CD4-positive, alpha-beta T cell (primary cell): ENCODE data around the gene CD82. TPM values are rescaled to one million over a fixed set of nuclear protein-coding genes. Genes with fewer than 3 reads are reported as not detected.

Experiments
- ATAC-seq: fragments of 200-7000 bp; cut with Tn5 transposase; one replicate; pipeline ENCODE4 v1.10.0; 2022; ENCODE audit warnings: mild to moderate bottlenecking; ENCODE audit not compliant: poor library complexity
- CTCF ChIA-PET: fragments of 350-600 bp; sonication (Branson Sonifier 250); formaldehyde crosslinking; loops from one replicate; lab custom pipeline; 2021; ENCODE audit warnings: antibody characterized with exemption, inconsistent platforms; lab: Charles Lee
- POLR2A ChIA-PET: fragments of 350-600 bp; sonication (Branson Sonifier 250); formaldehyde crosslinking; loops from one replicate; lab custom pipeline; 2021; ENCODE audit warnings: antibody characterized with exemption, inconsistent platforms; lab: Charles Lee
- DNase-seq, 14 experiments: peaks; one replicate each; pipeline ENCODE4 v3.0.0-alpha.2; 2013 to 2020; ENCODE audit warnings: mixed read lengths in 2 of 14
- H3K27ac ChIP-seq, 2 donors: one replicate each; pipeline versions ENCODE4 v1.5.1 to v1.7.0; 2013; ENCODE audit warnings: low read length in 2 of 2, low read depth in 1 of 2, mild to moderate bottlenecking in 1 of 2
- H3K27me3 ChIP-seq, 2 experiments: 1 replicate in 1 of 2; 2 replicates in 1 of 2; pipeline versions ENCODE4 v1.6.1 to v1.7.0; 2013; ENCODE audit warnings: low read length in 2 of 2, control low read depth in 1 of 2, mild to moderate bottlenecking in 1 of 2, moderate library complexity in 1 of 2; ENCODE audit not compliant: insufficient read depth in 2 of 2, control insufficient read depth in 1 of 2
- H3K36me3 ChIP-seq: one replicate; pipeline ENCODE4 v1.6.1; 2013; ENCODE audit warnings: low read length, control low read depth; ENCODE audit not compliant: insufficient read depth
- H3K4me1 ChIP-seq: one replicate; pipeline ENCODE4 v1.6.1; 2013; ENCODE audit warnings: low read length, control low read depth; ENCODE audit not compliant: insufficient read depth
- H3K4me3 ChIP-seq: one replicate; pipeline ENCODE4 v1.5.1; 2013; ENCODE audit warnings: mild to moderate bottlenecking, low read length, moderate library complexity
- H3K9me3 ChIP-seq, 2 experiments: 1 replicate in 1 of 2; 2 replicates in 1 of 2; pipeline versions ENCODE4 v1.6.1 to v1.7.0; 2013; ENCODE audit warnings: low read length in 2 of 2, mild to moderate bottlenecking in 2 of 2, control low read depth in 1 of 2, moderate library complexity in 1 of 2; ENCODE audit not compliant: control insufficient read depth in 1 of 2, insufficient read depth in 1 of 2
- H3K27ac Mint-ChIP-seq: one replicate; pipeline ENCODE4 v1.8.0; 2020; ENCODE audit warnings: mixed read lengths
- H3K27me3 Mint-ChIP-seq: one replicate; pipeline ENCODE4 v1.8.0; 2021; ENCODE audit warnings: mixed read lengths
- H3K36me3 Mint-ChIP-seq: one replicate; pipeline ENCODE4 v1.8.0; 2021; ENCODE audit warnings: low read depth, mixed read lengths
- H3K4me1 Mint-ChIP-seq: one replicate; pipeline ENCODE4 v1.8.0; 2021; ENCODE audit warnings: low read depth, mixed read lengths
- H3K4me3 Mint-ChIP-seq: one replicate; pipeline ENCODE4 v1.8.0; 2020; ENCODE audit warnings: mild to moderate bottlenecking, mixed read lengths
- H3K9me3 Mint-ChIP-seq: one replicate; pipeline ENCODE4 v1.8.0; 2020; ENCODE audit warnings: mixed read lengths
- intact Hi-C, 2 experiments: fragments of 100-400 bp; cut with DNase I in 1 of 2; cut with micrococcal nuclease in 1 of 2; formaldehyde crosslinking; loops; one replicate each; pipeline versions ENCODE4 v1.15.1 to v1.9.0; 2023 to 2025; cut with DNase I, micrococcal nuclease
- total RNA-seq, 174 experiments: library from RNA in 2 of 174; stranded (reverse) in 2 of 174; gene quantifications; one replicate each; pipeline ENCODE4 v1.2.3 and lab custom pipeline; 2021 to 2026
- TF ChIP-seq, protein P1 (sequence below): fragments of 200-600 bp; IDR thresholded peaks from one replicate; pipeline ENCODE4 v1.8.0; 2022; ENCODE audit warnings: antibody characterized with exemption, mild to moderate bottlenecking

The CD82 gene
- total RNA-seq, 2 experiments from 2014 or later: 33.8 to 37.3 TPM

DNA sequence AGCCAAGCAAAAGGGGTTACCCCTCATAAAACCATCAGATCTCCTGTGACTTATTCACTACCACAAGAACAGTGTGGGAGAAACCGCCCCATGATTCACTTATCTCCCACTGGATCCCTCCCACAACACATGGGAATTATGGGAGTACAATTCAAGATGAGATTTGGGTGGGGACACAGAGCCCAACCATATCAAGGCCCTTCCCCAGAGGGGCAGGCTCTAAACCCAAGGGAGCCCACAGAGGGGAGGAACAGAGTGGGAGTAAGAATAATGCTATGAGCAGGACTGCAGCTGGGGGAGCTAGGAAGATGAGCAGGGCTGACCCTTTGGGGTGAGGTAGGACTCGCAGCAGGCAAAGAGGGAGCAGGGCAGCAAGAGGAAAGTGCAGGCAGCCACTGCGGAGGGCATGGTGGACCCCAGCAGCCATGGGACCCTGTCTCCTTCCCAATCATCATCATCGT, 59.3 kb downstream of the CD82 start:
- ChIA-PET POLR2A (no interaction called here), CTCF (interaction anchor here (1.1 kb wide), 1 partner anchor 70 kb away, joined by 3 read pairs; no protein-coding TSS in a partner anchor)
- Mint-ChIP-seq H3K27me3 (no peaks in the 10 kb centered on the region), H3K4me3 (no peak overlapping the region), H3K27ac (peak overlapping the region; percentile 24), H3K9me3 (no peaks in the 10 kb centered on the region), H3K36me3 (peaks cover 12% of the 10 kb centered on the region), H3K4me1 (peaks cover 27% of the 10 kb centered on the region)
- Histone ChIP-seq H3K36me3 (peaks cover 17% of the 10 kb centered on the region), H3K4me3 (no peak overlapping the region), H3K27me3 (no peaks in the 10 kb centered on the region), H3K4me1 (peaks cover 28% of the 10 kb centered on the region), H3K27ac (no peak overlapping the region), H3K9me3 (peaks cover 0 to 4% of the 10 kb centered on the region in 2 experiments)
- TF ChIP-seq, protein P1, sequence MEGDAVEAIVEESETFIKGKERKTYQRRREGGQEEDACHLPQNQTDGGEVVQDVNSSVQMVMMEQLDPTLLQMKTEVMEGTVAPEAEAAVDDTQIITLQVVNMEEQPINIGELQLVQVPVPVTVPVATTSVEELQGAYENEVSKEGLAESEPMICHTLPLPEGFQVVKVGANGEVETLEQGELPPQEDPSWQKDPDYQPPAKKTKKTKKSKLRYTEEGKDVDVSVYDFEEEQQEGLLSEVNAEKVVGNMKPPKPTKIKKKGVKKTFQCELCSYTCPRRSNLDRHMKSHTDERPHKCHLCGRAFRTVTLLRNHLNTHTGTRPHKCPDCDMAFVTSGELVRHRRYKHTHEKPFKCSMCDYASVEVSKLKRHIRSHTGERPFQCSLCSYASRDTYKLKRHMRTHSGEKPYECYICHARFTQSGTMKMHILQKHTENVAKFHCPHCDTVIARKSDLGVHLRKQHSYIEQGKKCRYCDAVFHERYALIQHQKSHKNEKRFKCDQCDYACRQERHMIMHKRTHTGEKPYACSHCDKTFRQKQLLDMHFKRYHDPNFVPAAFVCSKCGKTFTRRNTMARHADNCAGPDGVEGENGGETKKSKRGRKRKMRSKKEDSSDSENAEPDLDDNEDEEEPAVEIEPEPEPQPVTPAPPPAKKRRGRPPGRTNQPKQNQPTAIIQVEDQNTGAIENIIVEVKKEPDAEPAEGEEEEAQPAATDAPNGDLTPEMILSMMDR: no peak
- DNase-seq: peak in 1 of 14 experiments; percentile 25
- no peak for ATAC-seq
- intact Hi-C loops: loop anchor here (5.0 kb wide), 2 partner anchors 103 to 268 kb away; partner anchors contain the start of gene TSPAN18 (in 1 of the 2)

DNA sequence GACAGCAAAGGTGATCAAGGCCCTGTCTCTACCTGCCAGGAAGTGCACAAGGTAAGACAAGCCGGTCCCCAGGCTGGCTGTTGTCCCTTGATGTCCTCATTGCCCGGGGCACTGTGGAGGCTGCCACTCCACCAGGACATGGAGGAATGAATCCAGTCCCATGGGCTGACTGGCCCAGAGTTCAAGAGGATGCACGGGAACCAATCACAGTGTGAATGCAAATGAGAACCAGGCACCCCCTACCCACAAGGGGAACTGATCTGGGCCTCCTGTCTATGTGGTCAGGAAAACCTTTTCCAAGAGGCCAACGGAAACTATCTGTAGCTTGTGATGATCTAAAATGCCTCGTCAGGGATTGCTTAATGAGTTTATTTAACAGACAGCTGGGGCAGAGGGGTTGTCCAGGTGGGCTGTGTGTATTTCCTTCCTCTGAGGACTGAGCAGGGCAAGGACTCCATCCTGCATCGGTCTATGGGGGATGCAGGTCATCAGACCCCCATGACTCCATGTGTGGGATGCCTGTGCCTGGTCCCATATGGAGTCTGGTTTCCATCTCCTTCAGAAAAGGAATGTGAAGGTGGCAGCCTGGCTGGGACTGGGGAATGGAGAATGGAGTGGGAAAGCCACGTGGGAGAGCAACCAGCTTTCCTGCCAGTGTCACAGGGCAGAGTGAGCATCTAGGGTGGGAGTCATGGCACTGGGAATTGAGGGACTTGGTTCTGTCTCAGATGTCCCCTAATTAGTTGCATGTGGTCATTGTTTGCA, 60.5 kb downstream of the CD82 start:
- ChIA-PET CTCF (interaction anchor here (1.8 kb wide), 1 partner anchor 69 kb away, joined by 5 read pairs; no protein-coding TSS in a partner anchor), POLR2A (no interaction called here)
- peaks cover 4% of the 10 kb centered on the region for H3K36me3 Mint-ChIP-seq
- no peak for ATAC-seq
- H3K4me1 Mint-ChIP-seq: peaks cover 27% of the 10 kb centered on the region
- Histone ChIP-seq H3K4me1 (peaks cover 28% of the 10 kb centered on the region), H3K4me3 (no peak overlapping the region), H3K27ac (no peak overlapping the region), H3K36me3 (peaks cover 9% of the 10 kb centered on the region), H3K9me3 (peaks cover 0 to 4% of the 10 kb centered on the region in 2 experiments), H3K27me3 (no peaks in the 10 kb centered on the region)
- no peak overlapping the region for H3K4me3 Mint-ChIP-seq
- no peaks in the 10 kb centered on the region for H3K9me3 Mint-ChIP-seq
- intact Hi-C loops: no loop called here
- DNase-seq: peak in 1 of 14 experiments; percentile 19
- TF ChIP-seq, protein P1: no peak
- H3K27ac Mint-ChIP-seq: no peak overlapping the region
- no peaks in the 10 kb centered on the region for H3K27me3 Mint-ChIP-seq

DNA sequence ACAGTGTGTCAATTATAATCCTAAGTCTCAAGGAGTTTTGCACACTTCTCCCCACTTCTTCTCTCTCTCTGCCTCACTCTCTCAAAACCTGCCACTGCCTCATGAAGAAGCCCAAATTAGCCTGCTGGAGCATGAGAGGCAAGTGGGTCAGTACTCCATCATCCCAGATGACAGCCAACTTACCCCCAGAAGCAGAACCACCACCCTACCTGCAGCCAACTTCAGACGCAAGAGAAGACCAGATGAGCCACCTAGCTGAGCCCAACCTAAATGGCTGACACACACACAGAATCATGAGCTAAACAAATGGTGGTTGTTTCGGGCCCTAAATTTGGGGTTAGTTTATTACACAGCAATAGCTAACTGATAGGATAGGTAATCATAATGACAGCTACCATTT, 61.2 kb downstream of the CD82 start:
- H3K4me3 Mint-ChIP-seq: no peak overlapping the region
- peaks cover 9% of the 10 kb centered on the region for H3K36me3 ChIP-seq
- H3K27ac Mint-ChIP-seq: no peak overlapping the region
- ATAC-seq: no peak
- H3K27me3 ChIP-seq: no peaks in the 10 kb centered on the region
- H3K4me3 ChIP-seq: no peak overlapping the region
- TF ChIP-seq, protein P1: no peak
- intact Hi-C loops: no loop called here
- H3K36me3 Mint-ChIP-seq: no peaks in the 10 kb centered on the region
- peaks cover 22% of the 10 kb centered on the region for H3K4me1 ChIP-seq
- H3K9me3 ChIP-seq: peaks cover 0 to 4% of the 10 kb centered on the region in 2 experiments
- peaks cover 27% of the 10 kb centered on the region for H3K4me1 Mint-ChIP-seq
- no peak for DNase-seq
- ChIA-PET POLR2A (no interaction called here), CTCF (interaction anchor here (1.8 kb wide), 1 partner anchor 70 kb away, joined by 5 read pairs; no protein-coding TSS in a partner anchor)
- no peaks in the 10 kb centered on the region for H3K27me3 Mint-ChIP-seq
- H3K9me3 Mint-ChIP-seq: no peaks in the 10 kb centered on the region
- no peak overlapping the region for H3K27ac ChIP-seq
